Mesangial cell (primary cell): ENCODE results near the gene EPYC. TPM values are rescaled to one million over a fixed set of nuclear protein-coding genes. Genes with fewer than 3 reads are reported as not detected.

Experiments
- total RNA-seq: library from RNA; depleted of rRNA; stranded (reverse); fragments of >200 nt; gene quantifications from 2 replicates; pipeline ENCODE4 v1.2.3, GENCODE V29; 2015

EPYC gene
- total RNA-seq: 0.13 TPM in 1 of 2 replicates, not detected in the other

DNA sequence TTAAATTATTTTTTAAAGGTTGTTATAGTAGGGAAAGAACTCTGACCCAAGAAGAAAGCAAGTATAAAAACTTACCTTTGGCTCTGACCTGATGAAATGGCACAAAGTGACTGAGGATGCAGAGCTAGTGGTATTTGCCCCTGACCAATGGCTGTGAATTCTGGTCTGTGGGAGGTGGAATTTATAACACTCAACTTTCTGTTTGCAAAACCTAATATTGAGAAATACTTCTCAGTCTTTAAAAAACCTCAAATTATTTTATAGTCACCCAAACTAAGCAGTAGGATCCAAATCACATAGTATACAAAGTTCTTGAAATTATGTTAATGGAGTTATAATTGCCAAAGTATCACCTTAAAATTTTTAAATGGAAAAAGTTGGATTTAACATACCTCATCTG lies at the start of gene EPYC:
Gene EPYC (minus strand): TSS at position 101 of the 400 bp plus-strand sequence. CDS start 2,407 bp downstream, outside the sequence.

DNA sequence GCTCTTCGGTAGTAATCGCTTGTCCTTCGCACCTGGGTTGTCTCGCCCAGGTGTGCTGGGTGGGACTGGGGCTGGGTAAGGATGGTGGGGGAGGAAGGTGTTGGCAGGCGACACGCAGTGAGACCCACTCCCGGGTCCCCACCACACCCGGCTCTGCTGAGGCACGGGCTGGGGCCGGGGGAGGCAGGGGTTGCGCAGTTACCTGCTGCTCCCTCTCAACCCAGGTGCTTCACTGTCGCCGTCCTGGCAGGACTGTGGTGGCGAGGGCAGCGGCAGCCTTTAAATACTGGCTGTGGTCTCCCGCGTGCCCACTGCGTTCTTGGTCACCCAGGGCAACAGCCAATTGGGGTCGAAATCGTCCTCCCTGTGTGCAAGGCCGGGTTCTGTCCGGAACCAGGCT lies 49.9 kb downstream of the EPYC start, which contains the start of gene CCER1:
Gene CCER1 (minus strand): TSS at position 256 of the 400 bp plus-strand sequence. CDS start 434 bp downstream, outside the sequence.

Other genes starting within 250 kb of the EPYC start
- not detected in 2 replicates for gene CCER1, start 49.8 kb downstream of the EPYC start, total RNA-seq
- gene KERA, start 53.1 kb upstream of the EPYC start, total RNA-seq: not detected in 2 replicates
- gene LUM, start 106.5 kb upstream of the EPYC start, total RNA-seq: 17.6 and 80.2 TPM in 2 replicates
- gene DCN, start 177.8 kb upstream of the EPYC start, total RNA-seq: 110 and 498 TPM in 2 replicates